HEK293T (cell line): ENCODE measurements around the gene PAK5.

Experiments
- CTCF ChIA-PET: fragments of 350-600 bp; formaldehyde crosslinking; extraction: SDS; loops from one replicate; lab custom pipeline; 2021; ENCODE audit warnings: antibody characterized with exemption, inconsistent platforms; lab: Yijun Ruan, JAX
- POLR2A ChIA-PET: fragments of 350-600 bp; formaldehyde crosslinking; extraction: SDS; loops from one replicate; lab custom pipeline; 2020; ENCODE audit warnings: antibody characterized with exemption, inconsistent platforms; lab: Yijun Ruan, JAX
- DNase-seq: peaks from one replicate; pipeline ENCODE4 v3.0.0; 2012; ENCODE audit warnings: mixed read lengths; ENCODE audit errors: extremely low spot score
- ARNT ChIP-seq: fragments of 450-650 bp; IDR thresholded peaks from 2 replicates; pipeline ENCODE4 v1.6.1; 2017; ENCODE audit warnings: mild to moderate bottlenecking
- BHLHE40 ChIP-seq: fragments of 450-650 bp; IDR thresholded peaks from 2 replicates; pipeline ENCODE4 v1.6.1; 2016; ENCODE audit warnings: mild to moderate bottlenecking, moderate library complexity, borderline replicate concordance
- CTBP1 ChIP-seq: fragments of 450-650 bp; IDR thresholded peaks from 2 replicates; pipeline ENCODE4 v1.6.1; 2016; ENCODE audit warnings: borderline replicate concordance
- ELF4 ChIP-seq: fragments of 450-650 bp; IDR thresholded peaks from 2 replicates; pipeline ENCODE4 v1.6.1; 2017; ENCODE audit warnings: antibody characterized with exemption
- FOXA1 ChIP-seq: fragments of 450-650 bp; IDR thresholded peaks from 2 replicates; pipeline ENCODE4 v1.6.1; 2016; ENCODE audit warnings: mild to moderate bottlenecking
- FOXK2 ChIP-seq: fragments of 450-650 bp; IDR thresholded peaks from 2 replicates; pipeline ENCODE4 v1.6.1; 2016; ENCODE audit warnings: mild to moderate bottlenecking
- FOXM1 ChIP-seq: fragments of 450-650 bp; IDR thresholded peaks from 2 replicates; pipeline ENCODE4 v1.6.1; 2017; ENCODE audit warnings: mild to moderate bottlenecking, borderline replicate concordance
- HDGF ChIP-seq: fragments of 450-650 bp; IDR thresholded peaks from 2 replicates; pipeline ENCODE4 v1.6.1; 2017; ENCODE audit warnings: antibody characterized with exemption, borderline replicate concordance
- L3MBTL2 ChIP-seq: fragments of 450-650 bp; conservative IDR thresholded peaks from 2 replicates; pipeline ENCODE4 v1.6.1; 2016; ENCODE audit warnings: mild to moderate bottlenecking
- LEF1 ChIP-seq: fragments of 450-650 bp; IDR thresholded peaks from 2 replicates; pipeline ENCODE4 v1.6.1; 2017; ENCODE audit warnings: mild to moderate bottlenecking, borderline replicate concordance
- NFRKB ChIP-seq: fragments of 450-650 bp; IDR thresholded peaks from 2 replicates; pipeline ENCODE4 v1.6.1; 2016; ENCODE audit warnings: mild to moderate bottlenecking, moderate library complexity
- PKNOX1 ChIP-seq: fragments of 450-650 bp; IDR thresholded peaks from 2 replicates; pipeline ENCODE4 v1.6.1; 2016
- SP1 ChIP-seq: fragments of 450-650 bp; IDR thresholded peaks from 2 replicates; pipeline ENCODE4 v1.6.1; 2017
- SUZ12 ChIP-seq: fragments of 450-650 bp; IDR thresholded peaks from 2 replicates; pipeline ENCODE4 v1.6.1; 2016; ENCODE audit warnings: mild to moderate bottlenecking
- TARDBP ChIP-seq: fragments of 450-650 bp; IDR thresholded peaks from 2 replicates; pipeline ENCODE4 v1.6.1; 2016
- ZNF384 ChIP-seq: fragments of 450-650 bp; IDR thresholded peaks from 2 replicates; pipeline ENCODE4 v1.6.1; 2016

PAK5 gene

GRCh38 chr20:9572670-9573069 is 266.2 kb downstream of the PAK5 start:
- no peak for DNase-seq
- POLR2A ChIA-PET = no interaction called here
- CTCF ChIA-PET = no interaction called here

GRCh38 chr20:9571783-9572182 is 267.1 kb downstream of the PAK5 start:
- TF ChIP-seq CTBP1 (no peak), ELF4 (no peak), ARNT (no peak), NFRKB (no peak), L3MBTL2 (no peak), TARDBP (no peak), FOXM1 (no peak), FOXK2 (no peak), PKNOX1 (no peak), SP1 (no peak), SUZ12 (no peak)
- CTCF ChIA-PET = no interaction called here
- DNase-seq = no peak
- POLR2A ChIA-PET = no interaction called here

More at GRCh38 chr20:9572670-9573069, 266.2 kb downstream of the PAK5 start:
- TF ChIP-seq L3MBTL2 (no peak), TARDBP (no peak), SP1 (no peak), FOXA1 (no peak), BHLHE40 (no peak), ZNF384 (no peak), FOXK2 (no peak), PKNOX1 (no peak), SUZ12 (no peak), ELF4 (no peak), NFRKB (no peak), CTBP1 (no peak), LEF1 (no peak), FOXM1 (no peak), HDGF (no peak), ARNT (no peak)

GRCh38 chr20:9570612-9571011 is 268.3 kb downstream of the PAK5 start:
- ChIA-PET POLR2A (no interaction called here), CTCF (interaction anchor here (0.9 kb wide), 1 partner anchor 40 kb away, joined by 3 read pairs; no protein-coding TSS in a partner anchor)
- no peak for TF ChIP-seq HDGF
- no peak for TF ChIP-seq ELF4
- no peak for TF ChIP-seq TARDBP
- no peak for TF ChIP-seq BHLHE40
- TF ChIP-seq CTBP1 = no peak
- TF ChIP-seq SP1 = no peak
- TF ChIP-seq LEF1 = no peak
- TF ChIP-seq NFRKB = no peak
- no peak for TF ChIP-seq FOXK2
- TF ChIP-seq ZNF384 = no peak
- TF ChIP-seq FOXA1 = no peak
- TF ChIP-seq PKNOX1 = no peak
- no peak for TF ChIP-seq SUZ12
- no peak for DNase-seq

GRCh38 chr20:9566977-9567376 is 271.9 kb downstream of the PAK5 start:
- no peak for DNase-seq
- TF ChIP-seq SUZ12 (no peak), ARNT (no peak), HDGF (no peak), FOXK2 (no peak), CTBP1 (no peak)
- ChIA-PET CTCF (no interaction called here), POLR2A (no interaction called here)

- CTCF ChIA-PET = no interaction called here
- POLR2A ChIA-PET = no interaction called here
- no peak for DNase-seq
- TF ChIP-seq LEF1 = no peak
- no peak for TF ChIP-seq FOXA1
- TF ChIP-seq ARNT = no peak
- no peak for TF ChIP-seq ELF4
- no peak for TF ChIP-seq PKNOX1
- no peak for TF ChIP-seq NFRKB
- TF ChIP-seq SUZ12 = no peak
- no peak for TF ChIP-seq FOXM1
- no peak for TF ChIP-seq TARDBP
- TF ChIP-seq L3MBTL2 = no peak
- no peak for TF ChIP-seq CTBP1
- TF ChIP-seq ZNF384 = no peak
- no peak for TF ChIP-seq BHLHE40
- TF ChIP-seq SP1 = no peak
These were observed 272.8 kb downstream of the PAK5 start for GRCh38 chr20:9565910-9566550.

- POLR2A ChIA-PET = no interaction called here
- no peak for DNase-seq
- no peak for TF ChIP-seq ELF4
- no peak for TF ChIP-seq SUZ12
- no peak for TF ChIP-seq FOXK2
- no peak for TF ChIP-seq NFRKB
- TF ChIP-seq TARDBP = no peak
- TF ChIP-seq HDGF = no peak
- no peak for TF ChIP-seq SP1
- no peak for TF ChIP-seq LEF1
- TF ChIP-seq ZNF384 = no peak
- no peak for TF ChIP-seq L3MBTL2
- CTCF ChIA-PET = interaction anchor here (0.9 kb wide), 1 partner anchor 61 kb away, joined by 3 read pairs; no protein-coding TSS in a partner anchor
These were observed 281.5 kb downstream of the PAK5 start for GRCh38 chr20:9557411-9557810.
